H1 (cell line): ENCODE measurements around the gene SPEN. TPM values are rescaled to one million over a fixed set of nuclear protein-coding genes. Genes with fewer than 3 reads are reported as not detected.

ENCODE experiments used
- BCL11A ChIP-seq, 2 experiments: IDR thresholded peaks; one replicate each; pipeline ENCODE4 v1.6.1; 2011; ENCODE audit warnings: low read depth in 2 of 2, low read length in 2 of 2, mild to moderate bottlenecking in 2 of 2
- CHD1 ChIP-seq: IDR thresholded peaks from 2 replicates; pipeline ENCODE4 v1.6.1; 2012; ENCODE audit warnings: low read depth, low read length, improper control_type of control experiment
- CHD2 ChIP-seq: IDR thresholded peaks from 2 replicates; pipeline ENCODE4 v1.6.1; 2012; ENCODE audit warnings: low read length, improper control_type of control experiment
- KDM4A ChIP-seq: IDR thresholded peaks from one replicate; pipeline ENCODE4 v1.7.1; 2012; ENCODE audit warnings: low read depth, mild to moderate bottlenecking, moderate library complexity, low read length, inconsistent platforms; ENCODE audit not compliant: severe bottlenecking
- RAD21 ChIP-seq, 2 experiments: IDR thresholded peaks in 1 of 2; conservative IDR thresholded peaks in 1 of 2; 2 replicates each; pipeline ENCODE4 v1.6.1; 2011; ENCODE audit warnings: low read depth in 2 of 2, low read length in 2 of 2, improper control_type of control experiment in 1 of 2, inconsistent platforms in 1 of 2, mild to moderate bottlenecking in 1 of 2, moderate library complexity in 1 of 2
- RNF2 ChIP-seq: fragments of 200-900, 300-1000 bp; sonication (generic); IDR thresholded peaks from 2 replicates; pipeline ENCODE4 v1.7.1; 2016; ENCODE audit warnings: borderline replicate concordance, low read depth, mild to moderate bottlenecking, antibody characterized with exemption, low read length; ENCODE audit not compliant: poor library complexity, severe bottlenecking; ENCODE audit errors: missing control alignments
- SIN3A ChIP-seq, 2 experiments: IDR thresholded peaks in 1 of 2; conservative IDR thresholded peaks in 1 of 2; 2 replicates each; pipeline ENCODE4 v1.6.1; 2011 to 2012; ENCODE audit warnings: low read length in 2 of 2, improper control_type of control experiment in 1 of 2, low read depth in 1 of 2, mild to moderate bottlenecking in 1 of 2
- polyA plus RNA-seq, 7 experiments: library from polyadenylated mRNA; depleted of rRNA in 3 of 7; stranded (reverse) in 5 of 7; unstranded in 2 of 7; fragments of >200 nt in 5 of 7; fragments of 200-250 nt in 2 of 7; gene quantifications; 1 replicate in 5 of 7; 2 replicates in 1 of 7; 4 replicates in 1 of 7; pipeline versions ENCODE4 v1.2.1 to v1.2.3, GENCODE V29; 2011 to 2013; ENCODE audit warnings: missing spikeins in 2 of 7, mixed read lengths in 2 of 7
- total RNA-seq: library from RNA; stranded (reverse); fragmentation: NEBNext Ultra II Directional; extraction: Animal tissue kit (Norgen Biotek cat#: 25700); gene quantifications from 2 replicates; pipeline ENCODE4 v1.2.1, GENCODE V29; 2021

Gene SPEN
- total and polyA plus RNA-seq, 2 of the 8 experiments (the other 6 are each of a cell fraction or from before 2014, with no cell fraction given) = 12.5 to 52.1 TPM

GRCh38 chr1:15946571-15947381 is 99.3 kb downstream of the SPEN start (continued):
- no peak for TF ChIP-seq RNF2
- TF ChIP-seq BCL11A (IDR thresholded peaks at IDR 0.05; ENCODE audit: low read depth in 2 of 2, low read length in 2 of 2) = no peak
- no peak for TF ChIP-seq CHD2
- no peak for TF ChIP-seq RAD21 (IDR thresholded peaks at IDR 0.05 in 1 of 2, conservative IDR thresholded peaks at IDR 0.05 in 1 of 2; ENCODE audit: low read depth in 2 of 2, low read length in 2 of 2)
- no peak for TF ChIP-seq KDM4A
- no peak for TF ChIP-seq SIN3A (conservative IDR thresholded peaks at IDR 0.05 in 1 of 2, IDR thresholded peaks at IDR 0.05 in 1 of 2; ENCODE audit: low read depth in 1 of 2, low read length in 2 of 2)
- TF ChIP-seq CHD1 = no peak
